ENCODE data around the gene NELFA.

The NELFA gene

GRCh38 chr4:1961563-1961962 is 47.2 kb downstream of the NELFA start:
- no peak for DNase-seq

- DNase-seq: no peak
Observed at GRCh38 chr4:1961038-1961437, 47.7 kb downstream of the NELFA start.

GRCh38 chr4:1960170-1960825 is 48.5 kb downstream of the NELFA start:
- DNase-seq: no peak

GRCh38 chr4:1959104-1959384 is 49.7 kb downstream of the NELFA start:
- no peak for DNase-seq

GRCh38 chr4:1958276-1959103 is 50.3 kb downstream of the NELFA start:
- DNase-seq: no peak

- DNase-seq: no peak
Observed at GRCh38 chr4:1956631-1957030, 52.1 kb downstream of the NELFA start.

GRCh38 chr4:1953335-1953734 is 55.4 kb downstream of the NELFA start:
- no peak for DNase-seq

- DNase-seq: no peak
Observed at GRCh38 chr4:1952719-1953118, 56.1 kb downstream of the NELFA start.

- DNase-seq: no peak
Observed at GRCh38 chr4:1952058-1952700, 56.6 kb downstream of the NELFA start.

- no peak for DNase-seq
Observed at GRCh38 chr4:1950369-1950768, 58.4 kb downstream of the NELFA start.

- DNase-seq: no peak
Observed at GRCh38 chr4:1948892-1949436, 59.8 kb downstream of the NELFA start.

GRCh38 chr4:1948232-1948631 is 60.5 kb downstream of the NELFA start:
- no peak for DNase-seq

GRCh38 chr4:1945912-1946311 is 62.9 kb downstream of the NELFA start:
- DNase-seq: no peak

- no peak for DNase-seq
Observed at GRCh38 chr4:1945124-1945895, 63.5 kb downstream of the NELFA start.

GRCh38 chr4:1943928-1944327 is 64.8 kb downstream of the NELFA start:
- DNase-seq: no peak

- no peak for DNase-seq
Observed at GRCh38 chr4:1940566-1940965, 68.2 kb downstream of the NELFA start.

- DNase-seq: no peak
Observed at GRCh38 chr4:1939664-1940509, 68.9 kb downstream of the NELFA start.

- DNase-seq: no peak
Observed at GRCh38 chr4:1938027-1938426, 70.7 kb downstream of the NELFA start.

GRCh38 chr4:1937550-1937949 is 71.2 kb downstream of the NELFA start:
- DNase-seq: no peak

GRCh38 chr4:1933700-1934099 is 75.1 kb downstream of the NELFA start:
- DNase-seq: no peak

- no peak for DNase-seq
Observed at GRCh38 chr4:1932736-1933135, 76.0 kb downstream of the NELFA start.
